ENCODE measurements around the gene OLFM1.
"Not testable (repeated sequence)": the region's sequence is repeated elsewhere in the genome, so short reads cannot be mapped to it uniquely, and the experiment has no call there.

OLFM1 gene

DNA sequence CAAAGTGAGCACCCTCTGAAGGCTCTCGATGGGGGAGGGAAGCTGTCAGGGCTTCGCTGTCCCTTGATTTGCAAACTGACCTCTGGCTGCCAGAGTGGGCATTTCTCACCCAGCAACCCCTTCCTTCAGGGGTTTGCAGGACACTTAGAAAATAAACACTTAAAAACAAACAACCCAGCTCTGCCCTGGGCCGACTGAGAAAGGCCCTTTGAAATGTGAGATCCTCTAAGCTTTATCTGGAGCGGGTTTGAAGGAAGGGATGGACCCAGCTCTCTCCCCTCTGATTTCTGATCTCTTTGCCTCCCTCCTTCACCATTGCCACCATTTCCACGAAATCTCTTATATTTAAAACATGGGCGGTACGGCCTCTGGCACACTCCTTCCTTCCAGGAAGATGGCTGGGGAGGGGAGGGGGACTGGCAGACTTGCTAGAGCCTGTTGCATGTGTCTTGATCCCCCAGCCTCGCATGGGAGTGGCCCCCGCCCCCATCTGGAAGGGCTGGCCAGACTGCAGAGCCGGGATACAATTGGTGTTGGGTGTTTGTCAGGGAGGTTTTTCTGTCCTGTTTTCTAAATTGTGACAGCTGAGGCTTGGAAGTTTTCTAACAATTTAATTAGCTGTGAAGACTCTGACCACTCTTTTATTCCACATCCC, 20.2 kb downstream of the OLFM1 start:
- no peak for DNase-seq (ENCODE audit: low read depth)

DNA sequence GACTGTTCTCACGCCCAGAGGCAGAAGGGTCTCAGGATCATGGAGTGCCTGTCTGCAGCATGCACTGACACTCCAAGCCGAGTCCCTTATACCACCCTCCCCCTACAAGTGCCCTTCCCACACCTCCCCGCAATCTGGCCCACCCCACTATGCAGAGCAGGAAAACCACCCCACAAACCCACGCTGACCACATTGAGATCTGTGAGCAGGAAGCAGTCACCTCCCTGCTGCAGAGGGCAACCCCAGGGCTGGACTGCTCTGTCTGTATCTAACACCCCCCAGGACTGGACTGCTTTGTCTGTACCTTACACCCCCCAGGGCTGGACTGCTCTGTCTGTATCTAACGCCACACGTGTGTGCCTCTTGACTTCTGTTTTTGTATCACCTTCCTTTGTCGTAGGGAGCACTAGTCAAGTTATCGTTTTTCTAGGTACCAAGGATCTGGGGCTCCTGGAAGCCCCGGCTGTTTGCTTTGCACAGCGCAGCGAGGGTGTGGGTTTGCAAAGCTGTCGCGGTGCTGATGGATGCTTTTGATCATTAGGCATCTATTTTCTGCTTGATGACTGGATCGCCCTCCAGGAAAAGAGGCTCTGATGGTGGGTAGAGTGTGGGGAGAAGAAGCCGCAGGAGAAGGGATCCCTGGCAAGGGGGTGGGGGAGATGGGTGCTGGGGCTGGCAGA, 21.5 kb downstream of the OLFM1 start:
- DNase-seq (ENCODE audit: low read depth), result no peak

DNA sequence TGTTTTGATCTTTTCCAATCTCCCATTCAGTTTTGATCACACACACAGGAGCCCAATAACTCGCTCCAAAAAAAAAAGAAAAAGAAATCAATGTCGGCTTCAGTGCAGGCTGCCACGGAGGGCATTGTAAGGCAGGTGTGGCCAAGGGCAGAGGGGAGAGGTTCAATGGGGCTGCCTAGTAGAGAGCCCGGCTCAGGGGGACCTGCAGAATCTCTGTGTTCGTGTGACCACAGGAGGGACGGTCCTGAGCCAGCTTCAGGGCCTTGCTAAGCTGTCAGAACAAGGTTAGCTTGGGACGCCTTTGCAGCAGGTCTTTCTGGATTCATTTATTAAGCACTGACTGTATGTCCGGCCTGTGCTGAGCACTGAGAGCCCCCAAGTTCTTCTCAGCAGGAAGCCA, 22.2 kb downstream of the OLFM1 start:
- DNase-seq (ENCODE audit: low read depth), result no peak

DNA sequence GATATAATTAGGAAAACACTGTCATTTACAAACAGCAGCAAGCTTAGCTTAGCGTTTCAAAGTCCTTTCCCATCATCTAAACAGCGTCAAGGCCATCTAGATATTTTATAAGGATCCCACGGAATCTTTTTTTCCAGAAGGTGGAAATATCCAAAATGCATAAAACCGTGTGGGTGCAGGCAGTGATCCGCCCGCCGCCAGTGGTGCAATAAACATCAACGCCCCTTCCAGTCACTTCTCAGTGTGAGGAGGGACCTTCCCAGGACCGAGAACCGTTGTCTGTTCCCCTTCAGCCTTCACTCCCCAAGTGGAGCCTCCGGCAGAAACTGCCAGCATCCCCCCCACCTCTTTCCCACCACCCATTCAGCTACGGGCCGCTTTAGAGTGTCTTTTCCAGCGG, 22.9 kb downstream of the OLFM1 start:
- no peak for DNase-seq (ENCODE audit: low read depth)

DNA sequence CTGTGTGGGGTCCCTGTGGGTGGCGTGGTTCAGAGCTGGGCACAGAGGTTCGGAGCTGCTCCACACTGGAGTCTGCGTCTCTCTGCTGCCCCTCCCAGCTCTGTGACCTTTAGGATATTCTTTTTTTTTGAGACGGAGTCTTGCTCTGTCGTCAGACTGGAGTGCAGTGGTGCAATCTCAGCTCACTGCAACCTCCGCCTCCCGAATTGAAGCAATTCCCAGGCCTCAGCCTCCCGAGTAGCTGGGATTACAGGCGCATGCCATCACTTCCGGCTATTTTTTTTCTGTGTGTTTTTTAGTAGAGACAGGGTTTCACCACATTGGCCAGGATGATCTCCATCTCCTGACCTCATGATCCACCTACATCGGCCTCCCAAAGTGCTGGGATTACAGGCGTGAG, 24.1 kb downstream of the OLFM1 start:
- not testable (repeated sequence) for DNase-seq (ENCODE audit: low read depth)

DNA sequence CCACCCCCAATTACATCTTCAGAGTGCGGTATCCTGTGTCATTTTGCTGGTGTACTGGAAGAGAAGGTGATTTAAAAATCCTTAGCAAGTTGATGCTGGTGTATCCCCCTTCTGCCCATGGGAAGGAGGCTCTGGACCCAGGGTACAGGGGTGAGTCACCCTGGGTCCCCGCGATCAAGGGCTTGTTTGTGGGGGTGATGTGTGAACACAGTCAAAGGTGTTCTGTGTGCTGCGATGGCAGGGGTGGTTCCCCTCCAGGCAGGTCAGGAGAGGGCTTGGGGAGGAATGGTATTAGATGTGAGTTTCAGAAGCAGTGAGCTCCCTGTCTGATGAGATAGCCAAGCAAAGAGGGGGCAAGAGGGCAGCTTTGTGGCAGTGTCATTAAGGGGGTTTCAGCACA, 28.9 kb downstream of the OLFM1 start:
- DNase-seq (ENCODE audit: low read depth), result no peak

DNA sequence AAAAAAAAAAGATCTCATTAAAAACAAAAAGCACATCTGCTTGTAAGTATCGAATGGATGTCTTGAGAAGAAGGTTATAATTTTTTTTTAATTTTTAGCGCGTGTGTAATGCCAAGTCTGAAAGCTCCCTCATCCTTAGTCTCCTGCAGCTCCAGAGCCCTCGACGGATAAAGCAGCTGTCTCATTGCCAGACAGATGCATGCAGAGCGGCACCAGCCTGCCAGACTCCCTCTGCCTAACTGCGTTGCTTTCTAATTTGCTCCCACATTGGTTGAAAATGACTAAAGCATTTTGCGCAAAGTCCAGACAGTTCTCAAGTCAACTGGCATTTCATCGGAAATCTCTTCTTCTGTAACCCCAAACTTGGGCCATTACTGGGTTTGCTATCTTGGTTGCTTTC, 29.4 kb downstream of the OLFM1 start:
- DNase-seq (ENCODE audit: low read depth), result no peak

DNA sequence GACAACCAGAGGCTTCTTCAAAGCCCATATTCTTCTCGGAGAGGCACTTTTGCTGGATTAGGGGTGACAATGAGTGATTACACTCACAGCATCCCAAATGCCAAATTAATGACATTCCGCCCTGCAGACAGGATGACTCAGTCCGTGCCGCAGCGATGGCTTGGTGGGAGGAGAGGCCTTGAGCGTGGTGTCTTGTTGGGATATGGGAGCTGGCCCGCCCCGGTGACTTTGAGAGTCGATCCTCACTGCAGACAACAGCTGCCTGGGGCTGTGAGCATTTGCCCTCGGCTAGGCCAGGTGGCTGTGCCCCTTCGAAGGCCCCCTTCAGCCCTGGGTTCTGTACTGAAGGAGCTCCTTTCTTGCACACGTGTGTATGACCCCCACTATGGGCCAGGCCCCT, 29.8 kb downstream of the OLFM1 start:
- no peak for DNase-seq (ENCODE audit: low read depth)

DNA sequence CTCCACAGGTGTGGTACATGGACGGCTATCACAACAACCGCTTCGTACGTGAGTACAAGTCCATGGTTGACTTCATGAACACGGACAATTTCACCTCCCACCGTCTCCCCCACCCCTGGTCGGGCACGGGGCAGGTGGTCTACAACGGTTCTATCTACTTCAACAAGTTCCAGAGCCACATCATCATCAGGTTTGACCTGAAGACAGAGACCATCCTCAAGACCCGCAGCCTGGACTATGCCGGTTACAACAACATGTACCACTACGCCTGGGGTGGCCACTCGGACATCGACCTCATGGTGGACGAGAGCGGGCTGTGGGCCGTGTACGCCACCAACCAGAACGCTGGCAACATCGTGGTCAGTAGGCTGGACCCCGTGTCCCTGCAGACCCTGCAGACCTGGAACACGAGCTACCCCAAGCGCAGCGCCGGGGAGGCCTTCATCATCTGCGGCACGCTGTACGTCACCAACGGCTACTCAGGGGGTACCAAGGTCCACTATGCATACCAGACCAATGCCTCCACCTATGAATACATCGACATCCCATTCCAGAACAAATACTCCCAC, 32.1 kb downstream of the OLFM1 start:
- DNase-seq (ENCODE audit: low read depth), result no peak

DNA sequence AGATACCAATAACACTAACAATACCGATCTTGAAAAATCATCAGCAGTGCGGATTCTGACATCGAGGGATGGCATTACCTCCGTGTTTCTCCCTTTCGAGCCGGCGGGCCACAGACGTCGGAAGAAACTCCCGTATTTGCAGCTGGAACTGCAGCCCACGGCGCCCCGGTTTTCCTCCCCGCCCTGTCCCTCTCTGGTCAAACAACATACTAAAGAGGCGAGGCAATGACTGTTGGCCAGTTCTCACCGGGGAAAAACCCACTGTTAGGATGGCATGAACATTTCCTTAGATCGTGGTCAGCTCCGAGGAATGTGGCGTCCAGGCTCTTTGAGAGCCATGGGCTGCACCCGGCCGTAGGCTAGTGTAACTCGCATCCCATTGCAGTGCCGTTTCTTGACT, 32.8 kb downstream of the OLFM1 start:
- DNase-seq (ENCODE audit: low read depth), result no peak

DNA sequence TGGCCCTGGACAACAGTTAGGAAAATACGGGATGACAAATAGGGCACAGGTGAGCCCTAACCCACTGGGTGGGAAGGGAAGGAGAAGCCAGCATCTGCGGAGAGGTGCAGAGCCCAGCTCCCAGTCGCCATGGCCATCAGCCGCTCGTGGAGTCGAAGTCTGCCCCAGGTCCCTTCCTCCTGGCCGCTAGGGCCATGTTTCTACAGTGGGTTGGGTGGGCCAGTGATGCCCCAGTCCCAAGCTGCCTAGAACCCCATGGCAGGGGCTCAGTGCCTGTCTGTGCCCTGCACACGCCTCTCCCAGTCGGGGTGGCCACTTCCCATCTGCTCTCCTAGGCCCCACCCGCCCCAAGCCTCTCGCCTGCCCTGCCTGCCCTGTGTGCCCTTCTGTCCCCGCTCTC, 34.8 kb downstream of the OLFM1 start:
- DNase-seq (ENCODE audit: low read depth), result no peak

DNA sequence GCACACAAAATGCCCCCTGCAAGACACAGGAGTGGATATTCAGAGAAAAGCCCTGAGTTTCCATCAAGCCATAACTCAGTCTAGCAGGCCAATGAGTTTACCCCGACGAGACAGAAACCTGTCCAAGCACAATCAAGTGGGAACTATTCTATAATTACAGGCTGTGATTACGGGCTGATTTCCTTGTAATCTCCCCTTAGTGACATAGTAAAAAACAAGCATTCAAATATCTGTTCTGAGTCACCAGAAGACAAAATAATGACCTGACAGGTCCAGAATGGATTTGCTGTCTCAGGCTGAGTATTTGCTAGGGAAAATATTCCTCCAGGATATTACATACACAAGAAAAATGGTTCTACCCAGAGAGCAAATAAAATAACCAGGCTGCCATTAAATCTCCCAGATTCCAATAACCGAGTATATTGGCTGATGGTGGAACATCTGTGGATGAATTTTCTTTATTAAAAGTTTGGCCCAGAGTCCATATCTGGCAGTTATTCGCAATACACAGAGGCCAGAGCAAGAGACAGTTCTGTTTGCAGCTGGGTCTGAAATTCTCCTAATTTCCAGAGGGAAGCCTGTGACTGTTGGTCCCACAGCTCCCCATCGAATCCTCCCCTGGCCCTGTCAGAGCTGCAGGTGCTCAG, 35.8 kb downstream of the OLFM1 start:
- DNase-seq (ENCODE audit: low read depth), result no peak

DNA sequence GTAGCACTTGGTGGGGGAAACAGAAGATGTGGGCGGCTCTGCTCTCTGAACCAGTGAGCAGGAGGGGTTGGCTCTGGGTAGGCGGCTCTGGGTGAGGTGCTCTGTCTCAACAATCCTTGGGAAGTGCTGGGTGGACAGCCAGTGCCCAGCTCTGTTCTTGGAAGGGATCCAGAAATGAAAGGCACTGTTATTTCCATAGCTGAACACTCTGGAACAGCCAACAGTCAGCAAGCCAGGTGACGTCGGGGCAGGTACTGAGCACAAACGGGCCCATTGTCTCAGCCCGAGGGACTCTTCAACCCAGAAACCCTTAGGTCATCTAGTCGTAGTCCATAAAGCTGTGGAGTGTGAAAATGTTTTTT, 36.3 kb downstream of the OLFM1 start:
- no peak for DNase-seq (ENCODE audit: low read depth)

DNA sequence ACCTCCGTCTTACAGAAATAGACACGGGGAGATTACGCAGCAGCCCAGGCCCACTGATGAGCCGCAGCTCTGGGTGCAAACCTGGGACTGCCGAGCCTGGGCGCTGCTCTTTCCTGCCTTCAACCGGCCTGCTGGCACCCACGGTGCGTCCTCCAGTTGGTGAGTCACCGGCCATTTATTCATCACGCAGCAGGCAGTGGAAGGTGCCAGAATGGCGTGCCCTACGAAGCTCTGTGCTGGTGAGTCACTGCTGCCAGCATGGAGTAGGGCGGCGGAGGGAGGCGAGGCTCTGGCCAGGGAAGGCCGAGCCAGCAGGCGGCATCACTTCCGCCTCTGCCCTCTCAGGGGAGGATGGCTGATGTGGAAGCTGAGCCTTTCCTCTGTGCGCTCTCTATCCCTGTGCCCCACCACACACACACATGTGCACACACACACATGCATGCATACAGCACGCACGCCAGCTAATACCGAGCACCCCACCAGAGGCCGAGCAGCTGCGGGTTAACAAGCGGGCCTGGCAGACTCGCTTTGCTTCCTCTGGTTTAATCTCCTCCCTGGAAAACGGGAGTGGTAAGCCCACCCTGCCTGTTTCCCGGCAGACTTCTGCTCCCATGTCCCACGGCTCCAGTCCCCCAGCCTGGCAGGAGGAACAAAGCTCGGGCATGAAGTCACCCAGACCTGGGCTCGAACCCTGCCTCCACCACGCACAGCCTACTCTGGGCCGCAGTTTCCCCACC, 39.2 kb downstream of the OLFM1 start:
- DNase-seq (ENCODE audit: low read depth), result no peak

DNA sequence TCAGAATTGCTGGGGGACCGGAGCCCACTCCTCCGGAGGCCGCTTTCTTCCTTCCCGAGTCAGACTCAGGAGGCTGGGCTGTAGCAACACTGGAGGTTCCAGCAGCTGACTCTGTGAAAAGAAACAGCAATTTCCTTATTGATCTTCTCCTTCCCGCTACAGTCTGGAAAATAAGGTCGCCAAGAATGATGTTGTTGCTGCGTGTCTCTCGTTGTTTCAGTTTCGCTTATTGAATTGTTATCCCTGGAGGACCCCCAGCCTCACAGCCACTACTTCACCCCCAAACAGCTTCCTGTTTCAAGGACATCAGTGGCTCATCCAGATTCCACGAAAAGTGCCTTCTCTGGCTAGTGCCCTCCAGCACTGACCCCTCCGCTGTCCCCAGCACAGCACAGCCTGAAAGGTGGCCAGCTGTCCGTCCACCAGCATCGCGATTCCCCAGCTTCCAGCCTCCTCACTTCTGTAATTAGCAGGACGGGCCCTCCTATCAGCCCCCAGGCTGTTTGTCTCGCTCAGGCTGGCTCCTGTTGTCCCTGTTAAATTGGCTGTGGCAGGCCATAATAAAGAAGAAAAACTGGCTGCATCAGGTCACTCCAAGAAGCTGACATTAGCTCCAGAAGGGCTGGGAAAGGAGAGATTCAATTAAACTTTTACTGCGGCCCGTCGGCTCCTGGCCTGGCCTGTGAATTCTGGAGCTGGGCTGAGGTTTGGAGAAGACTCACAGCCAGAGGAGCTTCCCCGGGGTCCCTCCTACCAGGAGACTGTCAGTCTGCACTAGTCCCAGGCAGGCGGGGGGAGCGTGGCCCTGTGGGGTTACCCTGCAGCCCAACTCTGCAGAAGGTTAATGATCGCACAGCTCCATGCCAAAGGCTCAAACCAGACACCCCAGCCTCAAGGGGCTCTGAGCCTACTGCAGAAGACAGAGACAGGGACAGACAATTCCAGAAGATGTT, 40.5 kb downstream of the OLFM1 start:
- no peak for DNase-seq (ENCODE audit: low read depth)

DNA sequence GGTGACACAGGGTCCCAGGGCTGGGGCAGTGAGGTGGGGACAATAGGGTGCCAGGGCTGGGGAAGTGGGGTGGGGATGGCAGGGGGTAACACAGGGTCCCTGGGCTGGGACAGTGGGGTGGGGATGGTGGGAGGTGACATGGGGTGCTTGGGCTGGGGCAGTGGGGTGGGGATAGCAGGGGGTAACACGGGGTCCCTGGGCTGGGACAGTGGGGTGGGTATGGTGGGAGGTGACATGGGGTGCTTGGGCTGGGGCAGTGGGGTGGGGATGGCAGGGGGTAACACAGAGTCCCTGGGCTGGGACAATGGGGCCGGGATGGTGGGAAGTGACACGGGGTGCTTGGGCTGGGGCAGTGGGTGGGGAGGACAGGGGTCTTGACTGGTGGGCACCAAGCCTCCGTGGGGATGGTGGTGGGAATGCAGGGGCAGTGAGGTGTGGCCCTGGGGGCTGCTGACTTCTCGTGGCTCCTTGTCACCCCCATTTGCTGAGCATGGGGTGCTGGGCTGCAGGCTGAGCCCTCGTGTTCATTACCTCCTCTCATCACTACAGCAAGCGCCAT, 41.7 kb downstream of the OLFM1 start:
- no peak for DNase-seq (ENCODE audit: low read depth)

DNA sequence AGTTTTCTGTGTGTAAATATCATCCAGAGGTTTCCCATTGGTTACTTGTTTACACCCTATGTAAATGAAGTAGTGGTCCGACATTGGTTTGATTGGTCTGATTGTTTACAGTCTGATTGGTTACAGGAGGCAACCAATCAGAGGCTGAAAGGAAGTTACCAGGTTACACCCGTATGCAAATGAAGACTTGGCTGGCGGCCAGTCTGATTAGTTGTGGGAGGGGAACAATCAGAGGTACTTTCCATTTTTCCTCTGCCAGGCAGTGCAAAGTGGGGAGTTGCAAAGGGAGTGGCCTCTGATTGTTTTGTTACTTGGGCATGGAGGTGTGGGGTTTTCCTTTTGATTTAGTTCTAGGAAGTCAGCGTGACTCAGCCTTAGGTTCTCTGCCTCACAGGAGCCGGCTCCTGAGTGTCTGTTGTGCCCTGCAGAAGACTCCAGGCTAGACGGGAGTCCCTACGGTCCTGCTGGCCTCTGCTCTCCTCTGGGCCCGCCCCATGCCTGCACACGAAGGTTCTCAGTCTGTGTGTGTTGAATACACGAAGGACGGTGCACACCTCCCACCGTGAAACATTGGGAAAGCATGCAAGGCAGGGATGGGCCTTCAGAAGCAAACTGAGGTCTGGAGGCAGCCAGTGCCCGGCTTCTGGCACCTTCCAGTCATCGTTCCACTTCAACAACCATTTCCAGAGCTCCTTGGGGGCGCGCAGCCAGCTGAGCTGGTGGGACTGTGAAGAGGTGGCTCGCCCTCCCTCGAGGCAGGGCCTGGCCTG, 42.9 kb downstream of the OLFM1 start:
- DNase-seq (ENCODE audit: low read depth), result no peak

DNA sequence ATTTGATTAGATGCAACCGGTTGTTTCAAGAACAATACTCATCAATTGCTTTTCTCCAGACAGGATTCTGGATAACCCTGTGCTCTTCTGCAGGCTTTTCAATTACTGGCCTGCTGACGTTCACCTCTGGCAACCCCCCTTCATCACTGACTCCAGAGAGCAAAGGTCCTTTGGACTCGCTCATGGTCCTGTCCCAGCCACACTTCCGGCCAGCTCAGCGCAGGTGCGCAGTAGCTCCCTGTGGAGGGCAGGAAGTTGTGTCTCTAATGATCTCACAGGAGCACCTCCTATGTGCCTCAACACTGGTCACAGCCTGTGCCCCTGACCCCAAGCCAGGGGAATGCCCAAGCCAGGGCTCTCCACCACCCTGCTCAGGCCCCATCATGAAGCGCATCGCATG, 44.0 kb downstream of the OLFM1 start:
- no peak for DNase-seq (ENCODE audit: low read depth)

DNA sequence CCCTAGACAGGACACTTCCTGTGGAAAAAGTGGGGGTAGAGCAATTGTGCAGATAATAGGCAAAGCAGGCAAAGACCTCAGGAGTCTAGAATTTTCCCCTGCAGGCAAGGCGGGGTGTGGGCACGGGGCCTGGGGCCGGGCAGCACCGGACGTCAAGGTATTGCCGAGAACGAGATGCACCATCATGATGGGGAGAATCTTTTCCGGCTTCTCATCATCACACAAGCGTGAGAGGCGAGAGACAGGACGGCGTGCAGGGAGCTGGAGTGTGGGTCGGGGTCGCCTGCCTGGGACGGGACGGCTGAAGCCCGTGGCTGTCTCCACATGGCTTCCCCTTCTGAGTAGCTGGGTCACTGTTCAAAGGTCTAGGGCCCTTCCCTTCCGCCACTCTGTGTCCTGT, 44.5 kb downstream of the OLFM1 start:
- no peak for DNase-seq (ENCODE audit: low read depth)

DNA sequence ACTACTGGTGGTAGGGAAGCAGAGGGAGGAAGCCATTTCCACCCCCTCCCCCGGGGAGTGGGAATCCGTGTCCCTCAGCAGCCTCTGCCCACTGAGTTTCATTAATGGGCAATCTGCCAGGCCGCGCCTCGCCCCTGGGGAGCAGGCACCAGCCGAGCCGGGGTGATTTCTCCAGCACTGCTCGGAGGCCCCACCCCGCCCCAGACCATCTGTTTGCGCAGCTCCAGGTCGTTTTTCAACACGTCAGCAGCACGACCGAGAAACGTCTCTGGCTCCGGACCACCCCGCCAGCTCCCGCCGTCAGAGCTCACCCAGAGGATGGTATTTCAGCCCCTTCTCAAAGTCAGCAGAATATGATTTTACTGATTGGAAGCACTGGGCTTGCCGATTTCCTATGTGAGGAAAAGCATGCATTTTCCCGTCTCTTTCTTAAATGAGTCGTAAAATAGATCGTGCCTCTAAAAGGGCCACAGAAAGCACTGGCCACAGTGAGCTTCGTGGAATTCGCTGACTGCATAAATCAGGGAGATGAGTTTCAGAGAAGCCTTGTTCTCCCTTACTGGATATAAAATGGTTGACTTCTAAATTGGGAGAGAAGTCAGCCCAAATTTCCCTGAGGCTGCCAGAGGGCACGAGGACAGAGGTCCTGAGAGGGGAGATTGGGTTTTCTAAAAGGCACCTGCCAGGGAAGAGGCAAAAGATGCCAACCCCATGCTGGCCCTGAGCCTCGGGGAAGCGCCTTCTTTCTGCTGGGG, 47.0 kb downstream of the OLFM1 start:
- DNase-seq (ENCODE audit: low read depth), result no peak
